SK-N-SH treated with all-trans-retinoic acid at 6 μM for 48 hours (cell line): Measurements from ENCODE around the gene CEACAM5.
"Not testable (repeated sequence)": the region's sequence is repeated elsewhere in the genome, so short reads cannot be mapped to it uniquely, and the experiment has no call there.

Experiments used
- ATAC-seq: fragments of 200-7000 bp; cut with Tn5 transposase; 3 replicates; pipeline ENCODE4 v1.9.1; 2020; ENCODE audit warnings: mild to moderate bottlenecking, moderate library complexity
- ARNTL ChIP-seq: fragments of 450-650 bp; formaldehyde crosslinking; IDR thresholded peaks from 2 replicates; pipeline ENCODE4 v1.5.0; 2020; ENCODE audit warnings: low read depth, mild to moderate bottlenecking, moderate library complexity, borderline replicate concordance
- BACH2 ChIP-seq: fragments of 250-450 bp; sonication (Bioruptor Pico); IDR thresholded peaks from 2 replicates; pipeline ENCODE4 v1.9.0; 2021; ENCODE audit warnings: mild to moderate bottlenecking, borderline replicate concordance
- CSDC2 ChIP-seq: fragments of 250-450 bp; sonication (Bioruptor Pico); IDR thresholded peaks from 2 replicates; pipeline ENCODE4 v1.5.0; 2020; ENCODE audit warnings: mild to moderate bottlenecking, moderate library complexity
- CSRNP3 ChIP-seq: fragments of 250-450 bp; sonication (Bioruptor Pico); IDR thresholded peaks from 2 replicates; pipeline ENCODE4 v1.5.1; 2021; ENCODE audit warnings: mild to moderate bottlenecking, moderate library complexity
- ESRRG ChIP-seq: fragments of 250-450 bp; sonication (Bioruptor Pico); IDR thresholded peaks from 2 replicates; pipeline ENCODE4 v1.6.1; 2021; ENCODE audit warnings: mild to moderate bottlenecking
- GLIS3 ChIP-seq: fragments of 250-450 bp; sonication (Bioruptor Pico); IDR thresholded peaks from 2 replicates; pipeline ENCODE4 v1.5.0; 2020; ENCODE audit warnings: mild to moderate bottlenecking, moderate library complexity
- ISL1 ChIP-seq: fragments of 250-450 bp; sonication (Bioruptor Pico); IDR thresholded peaks from 2 replicates; pipeline ENCODE4 v2.1.2; 2022; ENCODE audit warnings: mild to moderate bottlenecking, moderate library complexity
- OSR1 ChIP-seq: fragments of 250-450 bp; sonication (Bioruptor Pico); IDR thresholded peaks from 2 replicates; pipeline ENCODE4 v1.8.0; 2022; ENCODE audit warnings: moderate library complexity, mild to moderate bottlenecking, inconsistent platforms
- PATZ1 ChIP-seq: fragments of 250-450 bp; sonication (Bioruptor Pico); IDR thresholded peaks from 2 replicates; pipeline ENCODE4 v1.8.0; 2020; ENCODE audit warnings: mild to moderate bottlenecking, moderate library complexity, borderline replicate concordance
- PPARA ChIP-seq: fragments of 250-450 bp; sonication (Bioruptor Pico); IDR thresholded peaks from 2 replicates; pipeline ENCODE4 v1.5.0; 2020; ENCODE audit warnings: mild to moderate bottlenecking, borderline replicate concordance
- RARB ChIP-seq: fragments of 250-450 bp; sonication (Bioruptor Pico); IDR thresholded peaks from 2 replicates; pipeline ENCODE4 v1.8.0; 2021; ENCODE audit warnings: mild to moderate bottlenecking, moderate library complexity
- SNAI2 ChIP-seq: fragments of 250-450 bp; sonication (Bioruptor Pico); IDR thresholded peaks from 2 replicates; pipeline ENCODE4 v1.5.0; 2020; ENCODE audit warnings: mild to moderate bottlenecking, moderate library complexity
- TCF4 ChIP-seq: fragments of 250-450 bp; sonication (Bioruptor Pico); IDR thresholded peaks from 2 replicates; pipeline ENCODE4 v1.8.0; 2021; ENCODE audit warnings: mild to moderate bottlenecking, moderate library complexity, borderline replicate concordance
- ZC3H10 ChIP-seq: fragments of 250-450 bp; sonication (Bioruptor Pico); IDR thresholded peaks from 2 replicates; pipeline ENCODE4 v1.5.1; 2021; ENCODE audit warnings: mild to moderate bottlenecking, moderate library complexity
- ZFP30 ChIP-seq: fragments of 450-650 bp; formaldehyde crosslinking; IDR thresholded peaks from 2 replicates; pipeline ENCODE4 v1.5.0; 2022; ENCODE audit warnings: mild to moderate bottlenecking, moderate library complexity
- ZNF565 ChIP-seq: fragments of 450-650 bp; formaldehyde crosslinking; conservative IDR thresholded peaks from 2 replicates; pipeline ENCODE4 v1.5.0; 2020; ENCODE audit warnings: low read depth, mild to moderate bottlenecking, moderate library complexity
- ZNF70 ChIP-seq: fragments of 450-650 bp; formaldehyde crosslinking; IDR thresholded peaks from 2 replicates; pipeline ENCODE4 v1.5.0; 2020; ENCODE audit warnings: mild to moderate bottlenecking, moderate library complexity
- ZNF8 ChIP-seq: fragments of 450-650 bp; formaldehyde crosslinking; IDR thresholded peaks from 2 replicates; pipeline ENCODE4 v1.5.0; 2020; ENCODE audit warnings: mild to moderate bottlenecking, moderate library complexity
- TF ChIP-seq, protein P1 (sequence below): fragments of 250-450 bp; sonication (Bioruptor Pico); IDR thresholded peaks from 2 replicates; pipeline ENCODE4 v1.5.1; 2020; ENCODE audit warnings: low read depth, mild to moderate bottlenecking, moderate library complexity
- TF ChIP-seq, protein P2 (sequence below): fragments of 250-450 bp; sonication (Bioruptor Pico); IDR thresholded peaks from 2 replicates; pipeline ENCODE4 v1.8.0; 2021; ENCODE audit warnings: low read depth, mild to moderate bottlenecking, moderate library complexity, borderline replicate concordance
- TF ChIP-seq, protein P3 (sequence below): fragments of 250-450 bp; sonication (Bioruptor Pico); IDR thresholded peaks from 2 replicates; pipeline ENCODE4 v1.5.0; 2020; ENCODE audit warnings: mild to moderate bottlenecking, moderate library complexity

Gene CEACAM5

GRCh38 chr19:41755328-41755913 lies 47.0 kb downstream of the CEACAM5 start, which contains the start of gene CEACAM6:
CEACAM6 (plus strand) TSS chr19:41755530; CDS start chr19:41755639, 109 bp downstream.
- TF ChIP-seq ARNTL, result no peak
- TF ChIP-seq PATZ1 (CRISPR knock-in tag), result no peak
- TF ChIP-seq BACH2 (CRISPR knock-in tag), result no peak
- no peak for TF ChIP-seq OSR1 (CRISPR knock-in tag)
- TF ChIP-seq ZFP30 (CRISPR knock-in tag), result no peak
- no peak for TF ChIP-seq ZNF565
- no peak for TF ChIP-seq ZC3H10 (CRISPR knock-in tag)
- TF ChIP-seq PPARA (CRISPR knock-in tag), result no peak
- no peak for ATAC-seq

- ATAC-seq, result no peak
- TF ChIP-seq ZNF565 (no peak), GLIS3 (CRISPR knock-in tag) (no peak), CSDC2 (CRISPR knock-in tag) (no peak), ESRRG (CRISPR knock-in tag) (no peak), ZNF70 (CRISPR knock-in tag) (no peak), ZC3H10 (CRISPR knock-in tag) (no peak), PATZ1 (CRISPR knock-in tag) (no peak), SNAI2 (CRISPR knock-in tag) (no peak)
Observed at GRCh38 chr19:41758846-41759245, 50.4 kb downstream of the CEACAM5 start.

- TF ChIP-seq, protein P1, sequence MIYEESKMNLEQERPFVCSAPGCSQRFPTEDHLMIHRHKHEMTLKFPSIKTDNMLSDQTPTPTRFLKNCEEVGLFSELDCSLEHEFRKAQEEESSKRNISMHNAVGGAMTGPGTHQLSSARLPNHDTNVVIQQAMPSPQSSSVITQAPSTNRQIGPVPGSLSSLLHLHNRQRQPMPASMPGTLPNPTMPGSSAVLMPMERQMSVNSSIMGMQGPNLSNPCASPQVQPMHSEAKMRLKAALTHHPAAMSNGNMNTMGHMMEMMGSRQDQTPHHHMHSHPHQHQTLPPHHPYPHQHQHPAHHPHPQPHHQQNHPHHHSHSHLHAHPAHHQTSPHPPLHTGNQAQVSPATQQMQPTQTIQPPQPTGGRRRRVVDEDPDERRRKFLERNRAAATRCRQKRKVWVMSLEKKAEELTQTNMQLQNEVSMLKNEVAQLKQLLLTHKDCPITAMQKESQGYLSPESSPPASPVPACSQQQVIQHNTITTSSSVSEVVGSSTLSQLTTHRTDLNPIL, result no peak
- TF ChIP-seq, protein P2, sequence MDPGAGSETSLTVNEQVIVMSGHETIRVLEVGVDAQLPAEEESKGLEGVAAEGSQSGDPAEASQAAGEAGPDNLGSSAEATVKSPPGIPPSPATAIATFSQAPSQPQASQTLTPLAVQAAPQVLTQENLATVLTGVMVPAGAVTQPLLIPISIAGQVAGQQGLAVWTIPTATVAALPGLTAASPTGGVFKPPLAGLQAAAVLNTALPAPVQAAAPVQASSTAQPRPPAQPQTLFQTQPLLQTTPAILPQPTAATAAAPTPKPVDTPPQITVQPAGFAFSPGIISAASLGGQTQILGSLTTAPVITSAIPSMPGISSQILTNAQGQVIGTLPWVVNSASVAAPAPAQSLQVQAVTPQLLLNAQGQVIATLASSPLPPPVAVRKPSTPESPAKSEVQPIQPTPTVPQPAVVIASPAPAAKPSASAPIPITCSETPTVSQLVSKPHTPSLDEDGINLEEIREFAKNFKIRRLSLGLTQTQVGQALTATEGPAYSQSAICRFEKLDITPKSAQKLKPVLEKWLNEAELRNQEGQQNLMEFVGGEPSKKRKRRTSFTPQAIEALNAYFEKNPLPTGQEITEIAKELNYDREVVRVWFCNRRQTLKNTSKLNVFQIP (CRISPR knock-in tag), result no peak
- TF ChIP-seq ESRRG (CRISPR knock-in tag) (no peak), CSDC2 (CRISPR knock-in tag) (no peak), OSR1 (CRISPR knock-in tag) (no peak), RARB (CRISPR knock-in tag) (no peak), ISL1 (CRISPR knock-in tag) (no peak), SNAI2 (CRISPR knock-in tag) (no peak), GLIS3 (CRISPR knock-in tag) (no peak), TCF4 (CRISPR knock-in tag) (no peak), CSRNP3 (CRISPR knock-in tag) (no peak), PATZ1 (CRISPR knock-in tag) (no peak), BACH2 (CRISPR knock-in tag) (no peak), ZNF70 (CRISPR knock-in tag) (no peak), ZNF8 (CRISPR knock-in tag) (no peak)
- TF ChIP-seq, protein P3, sequence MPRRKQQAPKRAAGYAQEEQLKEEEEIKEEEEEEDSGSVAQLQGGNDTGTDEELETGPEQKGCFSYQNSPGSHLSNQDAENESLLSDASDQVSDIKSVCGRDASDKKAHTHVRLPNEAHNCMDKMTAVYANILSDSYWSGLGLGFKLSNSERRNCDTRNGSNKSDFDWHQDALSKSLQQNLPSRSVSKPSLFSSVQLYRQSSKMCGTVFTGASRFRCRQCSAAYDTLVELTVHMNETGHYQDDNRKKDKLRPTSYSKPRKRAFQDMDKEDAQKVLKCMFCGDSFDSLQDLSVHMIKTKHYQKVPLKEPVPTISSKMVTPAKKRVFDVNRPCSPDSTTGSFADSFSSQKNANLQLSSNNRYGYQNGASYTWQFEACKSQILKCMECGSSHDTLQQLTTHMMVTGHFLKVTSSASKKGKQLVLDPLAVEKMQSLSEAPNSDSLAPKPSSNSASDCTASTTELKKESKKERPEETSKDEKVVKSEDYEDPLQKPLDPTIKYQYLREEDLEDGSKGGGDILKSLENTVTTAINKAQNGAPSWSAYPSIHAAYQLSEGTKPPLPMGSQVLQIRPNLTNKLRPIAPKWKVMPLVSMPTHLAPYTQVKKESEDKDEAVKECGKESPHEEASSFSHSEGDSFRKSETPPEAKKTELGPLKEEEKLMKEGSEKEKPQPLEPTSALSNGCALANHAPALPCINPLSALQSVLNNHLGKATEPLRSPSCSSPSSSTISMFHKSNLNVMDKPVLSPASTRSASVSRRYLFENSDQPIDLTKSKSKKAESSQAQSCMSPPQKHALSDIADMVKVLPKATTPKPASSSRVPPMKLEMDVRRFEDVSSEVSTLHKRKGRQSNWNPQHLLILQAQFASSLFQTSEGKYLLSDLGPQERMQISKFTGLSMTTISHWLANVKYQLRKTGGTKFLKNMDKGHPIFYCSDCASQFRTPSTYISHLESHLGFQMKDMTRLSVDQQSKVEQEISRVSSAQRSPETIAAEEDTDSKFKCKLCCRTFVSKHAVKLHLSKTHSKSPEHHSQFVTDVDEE, result no peak
- ATAC-seq, result no peak
Observed at GRCh38 chr19:41767115-41767514, 58.7 kb downstream of the CEACAM5 start.

DNA sequence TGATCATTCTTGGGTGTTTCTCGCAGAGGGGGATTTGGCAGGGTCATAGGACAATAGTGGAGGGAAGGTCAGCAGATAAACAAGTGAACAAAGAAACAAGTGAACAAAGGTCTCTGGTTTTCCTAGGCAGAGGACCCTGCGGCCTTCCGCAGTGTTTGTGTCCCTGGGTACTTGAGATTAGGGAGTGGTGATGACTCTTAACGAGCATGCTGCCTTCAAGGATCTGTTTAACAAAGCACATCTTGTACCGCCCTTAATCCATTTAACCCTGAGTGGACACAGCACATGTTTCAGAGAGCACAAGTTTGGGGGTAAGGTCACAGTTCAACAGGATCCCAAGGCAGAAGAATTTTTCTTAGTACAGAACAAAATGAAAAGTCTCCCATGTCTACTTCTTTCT lies 59.7 kb downstream of the CEACAM5 start:
- ATAC-seq, result not testable (repeated sequence)
